Liver (tissue), 9 donors: ENCODE results near the gene CSNK2B. TPM values are rescaled to one million over a fixed set of nuclear protein-coding genes. Genes with fewer than 3 reads are reported as not detected.

ENCODE experiments used
- DNase-seq: peaks from one replicate; pipeline ENCODE4 v3.0.0-alpha.2; 2017; ENCODE audit warnings: low spot score
- H3K27ac ChIP-seq, 2 donors: one replicate each; pipeline ENCODE4 v1.7.0; 2013; ENCODE audit warnings: inconsistent platforms in 2 of 2, low read length in 2 of 2, control low read depth in 1 of 2, low read depth in 1 of 2, mild to moderate bottlenecking in 1 of 2
- H3K27me3 ChIP-seq, 4 donors: one replicate each; pipeline versions ENCODE4 v1.6.1 to v1.7.0; 2013; ENCODE audit warnings: low read length in 3 of 4, inconsistent platforms in 1 of 4, mild to moderate bottlenecking in 1 of 4, moderate library complexity in 1 of 4; ENCODE audit not compliant: control insufficient read depth in 4 of 4, insufficient read depth in 4 of 4
- H3K36me3 ChIP-seq, 4 donors: one replicate each; pipeline versions ENCODE4 v1.6.1 to v1.7.0; 2013; ENCODE audit warnings: low read length in 3 of 4, mild to moderate bottlenecking in 3 of 4, low read depth in 1 of 4, moderate library complexity in 1 of 4; ENCODE audit not compliant: control insufficient read depth in 4 of 4, insufficient read depth in 3 of 4
- H3K4me1 ChIP-seq, 4 donors: one replicate each; pipeline versions ENCODE4 v1.6.1 to v1.7.0; 2013; ENCODE audit warnings: low read length in 3 of 4, mild to moderate bottlenecking in 3 of 4, moderate library complexity in 1 of 4; ENCODE audit not compliant: control insufficient read depth in 4 of 4, insufficient read depth in 4 of 4
- H3K4me3 ChIP-seq, 3 donors: one replicate each; pipeline versions ENCODE4 v1.6.1 to v1.7.0; 2013; ENCODE audit warnings: low read length in 3 of 3, control low read depth in 1 of 3, low read depth in 1 of 3, mild to moderate bottlenecking in 1 of 3
- H3K9ac ChIP-seq, 2 donors: one replicate each; pipeline ENCODE4 v1.7.0; 2013; ENCODE audit warnings: low read length in 2 of 2, mild to moderate bottlenecking in 2 of 2, moderate library complexity in 2 of 2, control low read depth in 1 of 2, low read depth in 1 of 2
- H3K9me3 ChIP-seq, 4 donors: one replicate each; pipeline versions ENCODE4 v1.6.1 to v1.7.0; 2013; ENCODE audit warnings: low read length in 3 of 4; ENCODE audit not compliant: control insufficient read depth in 4 of 4
- ATF3 ChIP-seq: IDR thresholded peaks from 2 replicates; pipeline ENCODE4 v1.6.1; 2016; ENCODE audit warnings: antibody characterized with exemption
- CTCF ChIP-seq: fragments of 150-350 bp; IDR thresholded peaks from 2 replicates; pipeline ENCODE4 v1.5.1; 2017; ENCODE audit warnings: improper control_type of control experiment, low read depth, low read length; ENCODE audit not compliant: missing input control
- EGR1 ChIP-seq, 2 donors: IDR thresholded peaks; 2 replicates each; pipeline ENCODE4 v1.6.1; 2016 to 2018; ENCODE audit warnings: antibody characterized with exemption in 2 of 2, low read depth in 2 of 2
- FOXA1 ChIP-seq: IDR thresholded peaks from 2 replicates; pipeline ENCODE4 v1.6.1; 2016; ENCODE audit warnings: antibody characterized with exemption
- FOXA2 ChIP-seq: IDR thresholded peaks from 2 replicates; pipeline ENCODE4 v1.6.1; 2016; ENCODE audit warnings: antibody characterized with exemption
- GABPA ChIP-seq, 2 donors: IDR thresholded peaks in 1 of 2; conservative IDR thresholded peaks in 1 of 2; 2 replicates each; pipeline ENCODE4 v1.6.1; 2016; ENCODE audit warnings: antibody characterized with exemption in 2 of 2, mild to moderate bottlenecking in 1 of 2, moderate library complexity in 1 of 2
- HNF4A ChIP-seq, 2 donors: conservative IDR thresholded peaks; 2 replicates each; pipeline ENCODE4 v1.6.1; 2016; ENCODE audit warnings: antibody characterized with exemption in 2 of 2, mild to moderate bottlenecking in 2 of 2
- HNF4G ChIP-seq: IDR thresholded peaks from 2 replicates; pipeline ENCODE4 v1.6.1; 2016; ENCODE audit warnings: antibody characterized with exemption
- JUND ChIP-seq, 2 donors: IDR thresholded peaks; 2 replicates each; pipeline ENCODE4 v1.6.1; 2016; ENCODE audit warnings: antibody characterized with exemption in 2 of 2
- MAX ChIP-seq: IDR thresholded peaks from 2 replicates; pipeline ENCODE4 v1.6.1; 2016; ENCODE audit warnings: antibody characterized with exemption
- NR2F2 ChIP-seq: IDR thresholded peaks from 2 replicates; pipeline ENCODE4 v1.6.1; 2016; ENCODE audit warnings: antibody characterized with exemption
- RAD21 ChIP-seq, 2 donors: IDR thresholded peaks; 2 replicates each; pipeline ENCODE4 v1.6.1; 2016; ENCODE audit warnings: antibody characterized with exemption in 2 of 2, mild to moderate bottlenecking in 2 of 2
- REST ChIP-seq: IDR thresholded peaks from 2 replicates; pipeline ENCODE4 v1.6.1; 2016; ENCODE audit warnings: antibody characterized with exemption, mild to moderate bottlenecking
- RXRA ChIP-seq, 2 donors: IDR thresholded peaks; 2 replicates each; pipeline ENCODE4 v1.6.1; 2017 to 2018; ENCODE audit warnings: antibody characterized with exemption in 2 of 2, mild to moderate bottlenecking in 1 of 2
- SP1 ChIP-seq: IDR thresholded peaks from 2 replicates; pipeline ENCODE4 v1.6.1; 2018; ENCODE audit warnings: antibody characterized with exemption, mild to moderate bottlenecking
- TAF1 ChIP-seq: conservative IDR thresholded peaks from 2 replicates; pipeline ENCODE4 v1.6.1; 2016; ENCODE audit warnings: antibody characterized with exemption, mild to moderate bottlenecking
- YY1 ChIP-seq: IDR thresholded peaks from 2 replicates; pipeline ENCODE4 v1.6.1; 2016; ENCODE audit warnings: antibody characterized with exemption, mild to moderate bottlenecking
- ZBTB33 ChIP-seq: IDR thresholded peaks from 2 replicates; pipeline ENCODE4 v1.6.1; 2016; ENCODE audit warnings: antibody characterized with exemption
- WGBS: extraction: QIAGEN DNeasy Blood & Tissue Kit; methylation state at CpG from one replicate; pipeline ENCODE4 v1.1.7; 2013; 5-methylcytosine and 5-hydroxymethylcytosine counted together
- polyA plus RNA-seq, 2 donors: library from polyadenylated mRNA; stranded (reverse) in 1 of 2; unstranded in 1 of 2; fragments of 200-250 nt in 1 of 2; fragments of >200 nt in 1 of 2; fragmentation: Nextera tagmentation in 1 of 2; extraction: Ambion mirVana in 1 of 2; gene quantifications; one replicate each; pipeline versions ENCODE4 v1.2.1 to v1.2.3, GENCODE V29; 2013 to 2015
- total RNA-seq, 2 donors: library from RNA; depleted of rRNA; stranded (reverse); fragments of >200 nt; gene quantifications; one replicate each; pipeline ENCODE4 v1.2.3, GENCODE V29; 2014
- donor health status: healthy.
- donor health status: healthy.
- donor health status: healthy.
- donor health status: healthy.
- donor health status: healthy.

CSNK2B gene
- total and polyA plus RNA-seq, 4 donors, result 58.1 to 108 (median 77.0) TPM

GRCh38 chr6:31705931-31706330 is 40.1 kb downstream of the CSNK2B start:
- H3K4me1 ChIP-seq, result peaks cover 0 to 15% (median 11%) of the 10 kb centered on the region in 4 donors
- no peak overlapping the region for H3K27ac ChIP-seq
- no peaks in the 10 kb centered on the region for H3K27me3 ChIP-seq
- no peak overlapping the region for H3K9ac ChIP-seq
- TF ChIP-seq FOXA2 (no peak), CTCF (no peak), ATF3 (no peak), YY1 (no peak), RXRA (IDR thresholded peaks at IDR 0.05) (no peak), REST (no peak), NR2F2 (no peak), HNF4G (no peak), ZBTB33 (no peak), RAD21 (IDR thresholded peaks at IDR 0.05) (no peak), GABPA (IDR thresholded peaks at IDR 0.05 in 1 of 2, conservative IDR thresholded peaks at IDR 0.05 in 1 of 2) (no peak), EGR1 (IDR thresholded peaks at IDR 0.05; ENCODE audit: low read depth in 2 of 2) (no peak), JUND (IDR thresholded peaks at IDR 0.05) (no peak), FOXA1 (no peak), SP1 (no peak), MAX (no peak), TAF1 (no peak), HNF4A (conservative IDR thresholded peaks at IDR 0.05) (no peak)
- H3K9me3 ChIP-seq, result no peaks in the 10 kb centered on the region
- no peak overlapping the region for H3K4me3 ChIP-seq
- H3K36me3 ChIP-seq, result no peaks in the 10 kb centered on the region
- DNase-seq, result no peak
- 94% methylated on average over 6 of the region's 6 CpGs for WGBS
